ENCODE data around the gene NDUFV3.

DNA sequence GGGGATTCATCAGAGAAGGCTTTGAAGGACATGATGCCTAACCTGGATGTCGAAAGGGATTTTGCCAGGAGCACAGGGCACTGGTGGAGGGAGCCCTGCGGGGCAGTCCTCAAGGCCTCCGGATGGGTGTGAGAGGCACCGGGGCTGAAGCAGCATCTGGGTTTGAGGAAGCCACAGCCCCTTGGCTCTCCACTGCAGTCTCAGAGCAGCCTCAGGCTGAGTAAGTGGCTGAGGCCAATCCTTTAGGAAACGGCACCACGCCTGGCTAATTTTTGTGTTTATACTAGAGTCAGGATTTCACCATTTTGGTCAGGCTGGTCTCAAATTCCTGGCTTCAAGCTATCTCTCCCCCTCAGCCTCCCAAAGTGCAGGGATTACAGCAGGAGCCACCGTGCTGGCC is 20.4 kb downstream of the NDUFV3 start:
- TF ChIP-seq YY1 (IDR thresholded peaks at IDR 0.05; ENCODE audit: insufficient read depth, insufficient read length) (no peak), ZNF274 (IDR thresholded peaks at IDR 0.05; ENCODE audit: low read depth, low read length) (no peak), SUZ12 (IDR thresholded peaks at IDR 0.05; ENCODE audit: extremely low read depth, insufficient read depth, insufficient read length) (no peak)
